GM19468 (cell line): ENCODE measurements around the gene ACYP2.
"Not testable (repeated sequence)": the region's sequence is repeated elsewhere in the genome, so short reads cannot be mapped to it uniquely, and the experiment has no call there.

Source experiments
- ATAC-seq: cut with Tn5 transposase; IDR thresholded peaks from one replicate; pipeline ENCODE4 v1.9.1; 2021; ENCODE audit warnings: mild to moderate bottlenecking, moderate library complexity, moderate number of reproducible peaks; ENCODE audit not compliant: unreplicated experiment; ENCODE audit errors: extremely low read depth

Gene ACYP2

DNA sequence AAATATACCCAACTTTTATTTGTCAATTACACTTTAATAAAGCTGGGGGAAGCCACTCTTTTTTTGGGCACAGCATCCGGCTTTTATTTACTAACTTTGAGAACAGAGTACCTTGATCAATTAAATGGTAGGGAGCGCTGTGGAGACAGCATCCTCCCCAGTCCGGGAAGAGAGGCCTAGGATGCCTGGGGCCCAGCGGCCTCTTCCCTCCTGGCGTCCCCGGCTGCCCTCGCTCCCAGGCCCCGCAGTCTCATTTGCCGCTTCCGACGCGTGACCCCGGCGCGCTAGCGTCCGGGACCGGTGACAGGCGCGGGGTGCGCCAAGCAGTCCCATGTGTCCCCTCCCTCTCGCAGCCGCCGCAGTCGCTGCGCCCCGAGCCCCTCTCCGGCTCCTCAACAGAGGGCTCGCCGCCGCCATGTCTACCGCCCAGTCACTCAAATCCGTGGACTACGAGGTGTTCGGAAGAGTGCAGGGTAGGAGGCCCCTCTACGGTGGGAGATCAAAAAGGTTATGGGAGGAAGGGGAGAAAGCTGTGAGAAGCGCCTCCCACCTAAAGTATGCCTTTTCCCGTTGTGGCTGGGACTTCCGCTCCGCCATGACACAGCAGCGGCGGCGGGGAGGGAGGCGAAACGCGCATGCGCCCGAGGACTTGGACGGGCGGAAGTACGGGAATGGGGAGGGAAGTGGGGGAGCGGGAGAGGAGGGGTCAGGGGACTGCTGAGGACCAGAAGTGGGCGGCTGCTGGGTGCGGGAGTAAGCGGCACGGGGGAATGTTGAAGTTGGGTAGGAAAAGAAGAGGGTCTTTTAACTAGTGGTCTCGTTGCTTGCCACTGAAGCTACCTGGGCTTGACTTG lies at the start of gene ACYP2:
ACYP2 (plus strand) TSS at position 332 of the 854 bp plus-strand sequence.
- ATAC-seq, result peak; percentile 63

DNA sequence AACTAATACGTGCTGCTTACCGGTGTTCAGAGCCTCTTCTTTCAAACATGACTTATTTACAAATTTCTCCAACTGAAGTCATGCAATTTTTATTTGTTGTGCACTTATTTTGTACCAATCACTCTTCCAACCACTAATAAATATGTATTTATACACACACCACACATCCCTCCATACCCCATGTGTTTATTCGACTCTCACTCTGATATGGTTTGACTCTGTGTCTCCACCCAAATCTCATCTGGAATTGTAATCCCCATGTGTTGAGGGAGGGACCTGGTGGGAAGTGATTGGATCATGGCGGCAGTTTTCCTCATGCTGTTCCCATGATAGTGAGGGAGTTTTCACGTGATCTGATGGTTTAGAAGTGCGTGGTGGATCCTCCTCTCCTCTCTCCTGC lies 49.5 kb upstream of the ACYP2 start:
- ATAC-seq, result no peak

DNA sequence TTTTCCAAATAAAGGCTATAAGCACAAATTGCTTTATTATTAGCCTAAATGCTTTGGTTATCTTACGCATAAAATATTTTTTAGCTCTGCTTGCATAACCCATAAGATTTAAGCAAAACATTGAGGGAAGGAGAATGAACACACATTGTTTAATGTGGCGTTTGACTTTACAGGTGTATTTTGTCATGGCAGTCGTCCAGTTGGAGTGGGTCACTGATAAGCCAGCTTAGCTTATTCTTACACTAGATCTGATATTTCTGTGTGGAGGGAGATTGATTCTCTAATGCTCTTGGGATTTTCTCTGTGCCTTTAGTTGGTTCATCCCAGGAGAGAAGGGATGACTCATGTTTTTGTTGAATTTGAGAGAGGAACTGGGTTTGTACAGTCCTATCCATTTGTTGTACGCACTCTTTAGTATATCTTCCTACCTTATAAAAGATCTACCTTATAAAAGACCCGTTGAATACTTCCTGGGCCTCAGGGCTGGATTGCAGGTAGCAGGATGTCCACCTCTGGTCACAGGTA lies 47.5 kb upstream of the ACYP2 start:
- ATAC-seq, result no peak

DNA sequence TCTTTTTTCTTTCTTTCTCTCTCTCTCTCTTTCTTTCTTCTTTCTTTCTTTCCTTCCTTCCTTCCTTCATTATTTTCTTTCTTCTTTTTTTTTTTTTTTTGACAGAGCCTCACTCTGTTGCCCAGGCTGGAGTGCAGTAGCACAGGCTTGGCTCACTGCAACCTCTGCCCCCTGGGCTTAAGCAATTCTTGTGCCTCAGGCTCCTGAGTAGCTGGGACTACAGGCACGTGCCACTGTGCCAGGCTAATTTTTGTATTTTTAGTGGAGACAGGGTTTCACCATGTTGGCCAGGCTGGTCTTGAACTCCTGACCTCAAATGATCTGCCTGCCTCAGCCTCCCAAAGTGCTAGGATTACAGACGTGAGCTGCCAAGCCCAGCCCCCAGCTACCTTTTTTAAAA lies 42.9 kb upstream of the ACYP2 start:
- ATAC-seq, result not testable (repeated sequence)

DNA sequence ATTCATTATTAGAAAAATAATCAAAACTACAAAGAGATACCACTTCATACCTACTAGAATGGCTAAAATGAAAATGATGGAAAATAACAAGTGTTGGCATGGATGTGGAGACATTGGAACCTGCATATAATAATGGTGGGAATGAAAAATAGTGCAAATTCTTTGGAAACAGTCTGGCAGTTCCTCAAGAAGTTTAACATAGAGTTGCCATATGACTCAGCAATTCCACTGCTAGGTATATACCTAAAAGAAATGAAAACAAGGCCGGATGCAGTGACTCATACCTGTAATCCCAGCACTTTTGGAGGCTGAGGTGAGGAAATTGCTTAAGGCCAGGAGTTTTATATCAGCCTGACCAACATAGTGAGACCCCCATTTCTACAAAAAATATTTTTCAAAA lies 41.6 kb upstream of the ACYP2 start:
- no peak for ATAC-seq

DNA sequence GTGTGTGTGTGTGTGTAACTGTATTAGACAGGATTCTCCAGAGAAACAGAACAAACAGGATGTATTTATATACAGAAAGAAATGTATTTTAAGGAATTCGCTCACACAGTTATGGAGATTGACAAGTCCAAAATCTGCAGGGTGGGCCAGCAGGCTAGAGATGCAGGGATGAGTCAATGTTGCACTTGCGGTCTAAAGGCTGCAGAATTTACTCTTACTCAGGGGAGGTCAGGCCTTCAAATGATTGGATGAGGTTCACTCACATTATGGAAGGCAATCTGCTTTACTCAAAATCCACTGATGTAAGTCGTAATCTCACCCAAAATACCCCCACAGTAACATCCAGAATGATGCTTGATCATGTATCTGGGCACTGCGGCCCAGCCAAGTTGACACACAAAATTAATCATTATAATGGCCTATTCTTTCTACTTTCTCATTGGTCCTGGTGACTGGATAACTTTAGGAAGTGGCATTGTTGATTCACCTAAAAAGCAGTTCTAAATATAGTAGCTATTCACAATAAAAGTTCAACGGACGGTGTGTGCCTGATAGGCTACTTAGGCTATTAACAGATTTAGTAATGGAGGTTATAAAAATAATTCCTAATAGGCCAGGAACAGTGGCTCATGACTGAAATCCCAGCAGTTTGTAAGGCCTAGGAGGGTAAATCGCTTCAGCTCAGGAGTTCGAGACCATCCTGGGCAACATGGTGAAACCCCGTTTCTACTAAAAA lies 40.6 kb upstream of the ACYP2 start:
- no peak for ATAC-seq

DNA sequence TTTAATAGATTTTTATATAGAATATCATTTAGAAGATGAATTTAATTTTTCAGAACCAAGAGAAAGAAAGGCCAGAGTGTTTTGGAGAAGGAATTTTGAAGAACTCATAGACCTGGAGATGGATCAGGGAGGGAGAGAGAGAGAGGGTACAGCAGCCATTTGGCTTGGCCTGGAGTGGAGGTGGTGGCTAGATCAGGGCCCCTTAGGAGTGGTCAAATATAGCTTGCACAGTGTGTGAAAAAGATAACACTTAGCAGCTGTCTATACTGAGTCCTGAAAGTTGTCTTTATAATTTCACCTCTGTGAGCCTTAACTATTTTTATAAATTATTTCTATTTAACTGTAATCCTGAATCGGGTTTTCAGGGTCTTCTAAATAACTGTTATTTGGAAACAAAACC lies 38.8 kb upstream of the ACYP2 start:
- ATAC-seq, result no peak

DNA sequence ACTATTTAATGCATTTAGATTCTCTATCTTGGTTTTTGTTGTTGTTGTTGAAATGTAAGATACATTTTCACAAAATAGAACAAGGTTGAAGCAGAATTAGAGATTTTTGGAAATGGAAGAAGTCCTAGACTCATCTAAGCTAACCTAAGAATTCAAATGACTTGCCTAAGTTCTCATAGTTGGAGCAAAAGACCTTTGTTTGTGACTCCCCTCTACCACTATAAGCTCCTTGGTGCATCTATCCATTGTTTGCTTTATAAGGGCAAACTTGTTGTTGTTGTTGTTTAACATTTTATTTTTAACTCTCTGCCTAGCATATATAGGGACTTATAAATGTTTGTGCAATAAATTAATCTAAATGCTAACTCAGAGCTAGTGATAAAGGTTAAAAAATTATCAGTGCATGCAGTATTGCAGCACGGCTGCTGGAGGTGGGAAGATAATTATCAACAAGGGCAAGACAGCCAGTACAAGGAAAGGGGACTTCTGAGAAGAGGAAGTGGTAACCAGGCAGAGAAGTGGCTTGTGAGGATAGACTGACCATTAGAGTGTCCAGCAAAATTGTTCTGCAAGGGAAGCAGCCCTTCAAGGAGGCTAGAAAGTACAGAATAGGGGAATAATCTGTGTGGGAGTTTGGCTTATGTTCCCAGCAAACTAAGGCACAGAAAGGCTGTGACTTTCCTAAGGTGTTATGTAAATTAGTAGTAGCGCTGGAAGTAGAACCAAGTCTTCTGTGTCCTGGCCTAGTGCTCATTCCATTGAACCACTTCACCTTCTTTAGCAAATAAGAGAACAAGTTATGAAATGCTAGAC lies 38.1 kb upstream of the ACYP2 start:
- no peak for ATAC-seq

DNA sequence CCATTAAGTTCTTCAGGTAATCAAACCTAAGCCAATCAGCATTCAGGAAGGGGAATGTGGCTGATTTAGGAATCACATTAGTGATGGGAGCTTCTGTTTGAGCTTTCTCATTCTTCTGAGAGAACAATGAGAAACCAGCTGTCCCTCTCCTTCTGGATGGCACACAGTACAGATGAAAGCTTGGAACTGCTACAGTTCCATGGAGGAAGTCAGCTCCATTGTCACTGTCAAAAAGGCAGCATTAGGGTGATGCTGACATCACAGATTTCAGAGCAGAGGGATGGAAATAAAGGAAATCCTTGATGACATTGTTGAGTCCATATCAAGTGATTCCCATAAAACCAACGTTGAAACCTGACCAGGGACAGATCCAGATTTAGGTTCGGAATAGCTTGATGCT lies 36.1 kb upstream of the ACYP2 start:
- no peak for ATAC-seq

DNA sequence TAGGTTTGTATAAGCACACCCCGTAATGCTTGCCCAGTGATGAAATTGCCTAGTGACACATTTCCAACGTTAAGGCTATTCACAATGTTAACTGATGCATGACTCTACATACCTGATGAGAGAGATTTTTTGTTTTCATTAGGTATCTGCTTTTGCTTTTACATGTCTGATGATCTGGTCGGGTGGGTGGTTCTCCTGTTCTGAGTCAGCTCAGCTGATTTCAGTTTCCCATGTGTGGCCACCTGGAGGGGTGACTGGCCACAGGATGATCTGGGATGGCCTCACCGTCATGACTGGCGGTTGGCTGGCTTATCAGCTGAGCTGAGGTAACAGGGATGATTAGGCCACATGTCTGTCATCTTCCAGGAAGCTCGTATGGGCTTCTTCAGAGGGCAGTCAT lies 33.8 kb upstream of the ACYP2 start:
- peak; percentile 95 for ATAC-seq

DNA sequence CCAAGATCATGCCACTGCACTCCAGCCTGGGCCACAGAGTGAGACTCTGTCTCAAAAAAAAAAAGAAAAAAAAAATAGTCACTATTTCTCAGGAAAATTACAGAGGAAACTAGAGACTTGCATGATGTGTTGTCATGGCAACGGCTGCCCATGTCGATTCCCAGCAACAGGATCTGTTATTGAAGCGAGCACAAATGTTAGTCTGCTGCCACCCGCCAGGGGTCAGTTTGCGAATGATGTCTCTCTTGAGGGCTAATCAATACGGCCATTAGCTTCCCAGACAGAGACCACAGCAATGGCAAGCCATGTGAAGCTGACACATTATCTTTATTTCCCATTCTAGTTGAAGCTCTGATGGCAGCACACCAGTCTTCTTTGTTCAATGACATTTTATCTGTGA lies 32.4 kb upstream of the ACYP2 start:
- no peak for ATAC-seq

DNA sequence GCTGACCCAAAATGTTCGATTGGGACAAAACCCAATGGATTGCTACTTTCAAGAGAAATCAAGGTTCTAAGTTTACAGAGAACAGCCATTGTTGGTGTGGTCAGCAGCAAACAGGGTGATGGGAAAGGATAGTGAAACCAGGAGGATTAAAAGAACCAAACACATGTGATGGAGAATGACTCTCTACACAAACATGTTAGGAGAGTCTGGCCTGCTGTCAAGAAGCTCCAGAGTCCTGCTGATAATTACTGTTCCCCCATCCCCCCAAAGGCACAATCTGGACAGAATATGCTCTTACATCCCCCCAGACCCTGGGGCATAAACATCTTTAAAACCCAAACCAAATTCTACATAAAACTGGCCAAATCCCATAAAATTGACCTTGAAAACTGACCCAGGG lies 32.0 kb upstream of the ACYP2 start:
- no peak for ATAC-seq

DNA sequence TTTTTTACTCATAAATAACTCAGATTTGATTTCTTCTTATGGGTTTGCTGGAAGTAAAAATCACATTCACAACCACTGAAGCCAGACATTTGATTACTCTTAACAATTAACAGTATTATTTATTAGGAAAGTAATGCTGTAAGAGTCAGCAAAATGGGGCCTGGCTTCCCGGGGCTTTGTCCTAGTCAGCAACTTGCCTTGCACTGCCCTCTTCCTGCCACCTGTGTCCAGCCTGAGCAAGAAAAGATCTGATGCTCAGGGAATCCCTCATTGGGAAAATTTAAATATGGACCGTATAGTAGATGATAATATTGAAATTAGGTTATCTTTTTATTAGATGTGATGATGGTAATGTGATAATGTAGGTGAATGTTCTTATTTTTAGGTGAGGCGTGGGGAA lies 30.8 kb upstream of the ACYP2 start:
- no peak for ATAC-seq

DNA sequence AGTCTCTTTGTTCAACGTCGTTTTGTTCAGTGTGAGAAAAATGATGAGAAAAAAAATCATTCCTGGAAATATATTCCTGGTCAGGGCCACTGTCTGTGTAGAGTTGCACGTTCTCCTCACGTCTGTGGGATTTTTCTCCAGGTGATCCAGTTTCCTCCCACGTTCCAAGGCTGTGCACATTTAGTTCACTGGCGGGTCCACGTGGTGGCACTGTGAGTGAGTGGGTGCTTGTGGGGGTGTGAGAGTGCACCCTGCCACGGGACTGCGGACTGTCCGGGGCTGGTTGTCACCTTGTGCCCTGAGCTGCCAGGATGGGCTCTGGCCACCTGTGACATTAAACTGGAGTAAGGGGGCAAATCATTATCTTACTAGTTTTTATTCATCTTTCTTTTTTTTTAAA lies 30.3 kb upstream of the ACYP2 start:
- ATAC-seq, result no peak

DNA sequence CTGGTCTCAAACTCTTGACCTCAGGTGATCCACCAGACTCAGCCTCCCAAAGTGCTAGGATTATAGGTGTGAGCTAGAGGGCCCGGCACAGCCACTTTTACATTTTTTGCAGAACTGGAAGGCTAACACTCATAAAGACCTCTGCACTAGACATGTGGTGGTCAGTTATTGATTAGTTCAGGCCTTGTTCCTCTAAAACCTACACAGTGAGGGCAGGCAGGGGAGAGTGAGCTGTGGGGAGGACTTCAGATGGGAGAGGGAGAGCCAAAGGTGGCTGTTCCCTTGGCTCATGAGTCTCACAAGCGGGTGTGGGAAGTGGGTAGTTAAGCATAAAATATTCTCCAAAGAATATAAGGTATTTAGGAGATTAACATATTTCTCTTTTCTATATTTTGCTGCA lies 29.3 kb upstream of the ACYP2 start:
- no peak for ATAC-seq

DNA sequence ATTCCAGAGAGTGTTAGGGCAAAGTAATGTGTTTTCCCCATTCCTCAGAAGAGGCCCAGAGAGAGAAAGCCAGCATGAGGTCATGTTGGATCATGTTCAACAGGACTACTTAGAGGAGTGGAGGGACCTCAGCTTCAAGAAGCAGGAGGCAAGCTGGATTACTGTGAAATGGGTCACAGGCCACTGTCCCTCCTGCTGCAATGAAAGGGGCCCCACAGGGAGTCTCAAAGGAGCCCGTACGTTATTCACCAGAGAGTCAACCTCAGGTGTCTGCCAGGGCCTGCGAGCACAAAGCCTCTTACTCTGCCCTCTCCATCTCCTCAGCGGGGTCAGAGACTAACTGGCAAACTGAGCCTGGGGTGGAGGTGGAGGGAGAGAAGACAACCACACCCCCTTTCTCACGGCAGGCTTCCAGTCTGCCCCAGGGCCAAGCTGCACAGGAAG lies 27.2 kb upstream of the ACYP2 start:
- no peak for ATAC-seq

DNA sequence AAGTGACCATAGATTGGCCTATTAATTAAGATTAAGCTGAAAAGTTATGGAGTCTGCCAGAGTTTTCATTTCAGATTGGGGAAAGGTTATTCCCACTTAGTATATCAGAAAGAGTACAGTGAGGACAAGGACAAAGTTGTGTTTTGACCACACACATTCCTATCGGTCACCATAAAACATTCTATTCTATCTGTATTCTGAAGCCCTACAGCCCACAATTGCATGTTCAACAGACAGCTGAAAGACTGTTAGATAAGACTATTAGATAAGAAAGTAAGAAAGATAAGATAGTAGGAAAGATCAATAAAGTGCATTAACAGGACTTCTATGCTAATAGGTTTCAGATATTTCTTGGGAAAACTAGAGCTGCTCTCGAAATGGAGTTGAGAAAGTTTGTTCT lies 26.7 kb upstream of the ACYP2 start:
- no peak for ATAC-seq

DNA sequence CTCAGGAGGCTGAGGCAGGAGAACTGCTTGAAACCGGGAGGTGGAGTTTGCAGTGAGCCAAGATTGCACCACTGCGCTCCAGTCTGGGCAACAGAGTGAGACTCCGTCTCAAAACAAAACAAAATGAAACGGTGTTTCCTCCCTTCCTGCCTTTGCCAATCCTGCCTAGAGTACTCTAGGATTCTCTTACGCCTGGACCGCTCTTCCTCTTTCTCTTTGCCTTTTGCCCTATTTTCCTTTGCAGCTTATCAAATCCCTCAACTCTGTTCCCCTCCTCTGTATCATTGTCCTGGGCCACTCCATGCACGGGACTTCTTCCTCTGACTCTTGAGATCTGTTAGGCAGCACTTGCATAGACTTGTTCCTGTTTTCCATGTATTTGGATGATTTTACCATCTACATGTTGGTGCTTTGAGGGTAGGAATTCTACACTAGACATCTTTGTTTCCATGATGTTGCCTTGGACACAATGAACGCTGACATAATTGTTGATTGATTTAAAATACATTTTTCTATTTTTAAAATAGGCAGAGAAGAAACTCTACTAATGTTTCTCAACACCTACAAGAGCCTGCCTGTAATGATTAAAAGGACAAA lies 24.8 kb upstream of the ACYP2 start:
- ATAC-seq, result no peak

DNA sequence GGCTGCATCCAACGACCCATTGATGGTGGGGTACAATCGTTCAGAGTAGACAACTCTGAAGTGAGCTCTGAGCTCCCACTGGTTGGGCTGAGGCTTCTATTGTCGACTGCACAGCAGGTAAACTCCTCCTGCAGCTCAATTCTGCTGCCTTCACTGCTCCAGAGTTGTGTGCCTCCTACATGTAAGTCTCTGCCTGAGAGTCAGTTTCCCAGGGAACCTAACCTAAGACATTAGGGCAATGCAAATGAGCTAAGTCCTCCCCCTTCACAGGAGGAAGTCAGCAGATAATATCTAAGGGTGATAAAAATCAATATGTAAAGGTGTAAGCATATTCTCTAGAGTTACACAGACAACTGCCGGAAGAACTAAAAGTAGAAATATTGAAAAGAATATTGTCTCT lies 22.5 kb upstream of the ACYP2 start:
- peak; percentile 60 for ATAC-seq

DNA sequence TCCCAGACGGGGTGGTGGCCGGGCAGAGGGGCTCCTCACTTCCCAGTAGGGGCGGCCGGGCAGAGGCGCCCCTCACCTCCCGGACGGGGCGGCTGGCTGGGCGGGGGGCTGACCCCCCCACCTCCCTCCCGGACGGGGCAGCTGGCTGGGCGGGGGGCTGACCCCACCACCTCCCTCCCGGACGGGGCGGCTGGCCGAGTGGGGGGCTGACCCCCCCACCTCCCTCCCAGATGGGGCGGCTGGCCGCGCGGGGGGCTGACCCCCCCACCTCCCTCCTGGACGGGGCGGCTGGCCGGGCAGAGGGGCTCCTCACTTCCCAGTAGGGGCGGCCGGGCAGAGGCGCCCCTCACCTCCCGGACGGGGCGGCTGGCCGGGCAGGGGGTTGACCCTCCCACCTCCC lies 20.0 kb upstream of the ACYP2 start:
- ATAC-seq, result not testable (repeated sequence)
